HG03442 (cell line): ENCODE measurements around the gene ZNF484.

ENCODE experiments used
- ATAC-seq: cut with Tn5 transposase; IDR thresholded peaks from one replicate; pipeline ENCODE4 v1.9.1; 2021; ENCODE audit warnings: mild to moderate bottlenecking, moderate library complexity; ENCODE audit not compliant: unreplicated experiment

The ZNF484 gene

DNA sequence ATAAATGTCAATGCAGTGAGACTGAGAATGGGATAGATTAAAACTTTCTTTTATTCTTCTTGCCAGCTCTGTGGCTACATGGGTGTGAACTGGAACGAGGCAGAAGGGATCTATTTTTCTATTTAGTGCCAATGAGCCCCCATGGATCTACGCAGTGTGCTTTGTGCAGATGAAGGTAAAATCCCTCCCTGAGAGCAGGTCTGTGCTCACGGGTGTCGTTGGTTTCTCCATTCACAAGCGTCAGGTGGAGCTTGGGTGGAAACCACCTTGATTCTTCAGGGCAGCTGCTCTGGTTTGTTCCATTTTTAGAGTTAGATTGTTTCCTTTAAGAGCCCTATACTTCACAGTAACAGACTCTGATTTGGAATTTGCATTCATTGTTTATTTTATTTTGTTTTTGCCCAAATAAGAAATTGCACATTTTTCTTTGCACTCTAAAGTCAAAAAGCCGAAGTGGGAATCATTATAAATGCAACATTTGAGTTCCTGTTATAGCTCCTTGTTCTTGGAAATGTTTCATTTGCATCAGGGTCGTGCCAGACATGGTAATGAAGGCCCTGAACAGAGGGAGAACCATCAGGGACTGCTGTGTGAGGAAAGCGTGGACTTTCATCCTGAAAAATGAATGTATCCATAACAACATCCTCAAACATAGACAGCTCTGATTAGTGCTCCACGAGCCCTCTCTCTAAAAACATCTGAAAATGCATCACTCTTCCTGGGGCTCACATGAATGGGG is 82.1 kb downstream of the ZNF484 start:
- no peak for ATAC-seq
